Activated naive CD4-positive, alpha-beta T cell treated with anti-CD3 and anti-CD28 coated beads, Interleukin-2, amount 10 ng/mL, durations not matched to agents 5 hours and 36 hours (primary cell): Measurements from ENCODE around the gene RAB6A. TPM values are rescaled to one million over a fixed set of nuclear protein-coding genes. Genes with fewer than 3 reads are reported as not detected.

Source experiments
- total RNA-seq, 2 experiments: library from RNA; stranded (reverse); gene quantifications; one replicate each; pipeline ENCODE4 v1.2.3, GENCODE V29; 2021

The RAB6A gene
- total RNA-seq: 10 to 100 TPM; 81.8 to 94.8 TPM

DNA sequence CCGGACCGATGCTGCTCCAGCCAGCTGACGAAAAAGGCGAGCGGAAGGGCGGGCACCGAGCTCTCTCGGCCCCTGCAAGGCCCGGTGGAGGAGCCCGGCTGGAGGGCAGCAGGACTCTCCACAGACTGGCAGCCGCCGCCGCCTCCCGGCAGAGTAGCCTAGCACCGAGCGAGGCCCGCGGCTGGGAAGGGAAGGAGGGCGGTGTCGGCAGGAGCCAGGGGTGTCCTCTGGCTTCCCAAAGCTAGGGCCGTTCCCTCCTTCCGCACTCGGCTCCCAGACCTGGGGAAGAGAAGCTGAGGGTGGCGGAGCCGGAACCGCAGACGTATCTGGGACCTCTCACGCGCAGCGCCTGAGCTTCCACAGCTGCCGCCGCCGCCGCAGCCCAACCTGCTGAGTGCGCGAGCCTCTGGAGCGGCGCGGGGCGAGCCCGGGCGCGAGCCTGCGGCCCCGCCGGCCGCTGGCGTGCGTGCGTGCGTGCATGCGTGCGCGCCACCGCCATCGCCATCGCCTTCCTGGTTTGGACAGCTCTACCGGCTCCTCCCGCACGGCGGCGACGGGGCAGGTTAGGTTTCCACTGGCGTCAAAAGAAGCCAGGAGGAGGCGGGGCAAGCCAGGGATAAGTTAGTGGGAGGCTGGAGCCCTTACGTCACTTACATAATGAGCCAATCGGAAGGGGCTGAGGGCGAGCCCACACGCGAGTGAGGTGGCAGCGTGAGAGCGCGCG, at the start of gene RAB6A:
RAB6A (minus strand) TSS at position 396 of the 724 bp plus-strand sequence. CDS start 439 bp downstream, outside the sequence.

DNA sequence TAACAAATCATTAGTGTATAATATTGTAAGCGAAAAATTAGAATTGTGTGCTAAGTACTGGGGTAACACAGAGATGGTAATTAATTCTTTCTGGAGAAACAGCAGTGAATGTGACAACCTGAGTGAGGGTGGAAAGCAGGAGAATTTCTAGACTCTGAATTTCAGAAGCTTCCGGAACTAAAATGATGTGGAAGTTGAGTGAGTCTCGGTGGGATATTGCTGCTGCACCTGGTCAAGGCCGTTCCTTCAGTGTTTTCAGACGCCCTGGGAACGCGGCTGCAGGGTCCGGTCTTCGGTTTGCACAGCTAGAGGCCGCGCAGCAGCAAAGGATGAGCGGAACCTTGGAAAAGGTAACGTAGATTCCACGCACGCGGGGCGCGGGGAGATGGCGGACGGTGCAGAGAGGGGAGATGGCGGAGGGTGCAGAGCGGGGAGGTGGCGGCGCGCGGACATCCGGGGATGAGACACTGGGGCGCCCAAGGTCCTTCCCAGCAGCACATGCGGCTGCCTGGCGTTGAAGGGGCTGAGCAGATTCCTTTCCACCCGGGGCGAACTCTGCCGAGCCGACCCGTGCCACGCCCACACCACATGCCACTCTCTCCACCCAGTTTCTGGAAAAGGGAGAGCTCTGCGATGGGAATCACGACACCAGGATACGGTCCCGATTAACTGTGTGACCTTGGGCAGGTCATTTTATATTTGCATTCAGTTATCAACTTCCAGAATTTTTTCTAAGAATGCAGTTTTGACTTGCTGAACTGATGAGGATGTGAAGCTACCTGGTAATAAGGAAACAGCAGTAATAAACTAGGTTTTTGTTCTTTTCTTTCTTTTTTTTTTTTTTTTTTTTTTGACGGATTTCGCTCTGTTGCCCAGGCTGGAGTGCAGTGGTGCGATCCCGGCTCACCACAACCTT, 27.0 kb upstream of the RAB6A start, which contains the start of gene MRPL48:
MRPL48 (plus strand) TSS at position 232 of the 916 bp plus-strand sequence; CDS start at position 330, 98 bp downstream.

DNA sequence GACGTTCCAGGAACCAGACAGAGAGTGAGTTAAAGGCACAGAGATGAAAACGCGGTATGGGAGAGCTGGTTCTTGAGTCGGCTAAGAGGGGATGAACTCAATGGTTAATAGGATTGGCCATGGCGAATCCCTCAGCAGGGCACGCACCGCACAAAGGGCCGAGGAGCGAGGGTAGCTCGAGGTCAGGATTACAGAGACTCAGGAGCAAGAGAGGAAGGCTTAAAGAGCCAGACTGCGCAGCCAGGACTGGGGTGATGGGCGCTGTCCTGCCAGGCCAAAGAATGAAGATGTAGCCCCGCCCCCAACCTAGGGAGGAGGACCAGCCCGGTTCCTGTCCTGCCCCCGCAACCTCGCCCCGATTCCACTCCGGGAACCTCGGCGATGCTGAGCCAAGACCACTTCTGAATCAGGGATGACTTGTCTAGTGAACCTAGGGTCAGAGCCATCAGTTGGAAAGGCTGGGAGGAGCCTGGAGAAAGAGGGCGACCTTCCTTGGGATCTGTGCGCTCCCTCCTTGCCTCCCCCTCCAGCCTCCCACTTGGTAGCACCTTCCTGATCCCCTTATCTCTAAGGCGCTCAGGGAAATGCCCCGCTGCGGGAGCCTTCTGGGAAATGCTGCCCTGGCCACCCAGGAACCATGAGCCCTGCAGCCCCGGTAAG, 114.8 kb downstream of the RAB6A start, which contains the start of gene PLEKHB1:
PLEKHB1 (plus strand) TSS at position 610 of the 660 bp plus-strand sequence; CDS start at position 638, 28 bp downstream.

Other genes with a start within 250 kb of the RAB6A start
- 10 to 100 TPM; 27.3 to 28.4 TPM for gene FAM168A, start 163.0 kb downstream of the RAB6A start, total RNA-seq
- gene PLEKHB1, start 114.5 kb downstream of the RAB6A start, total RNA-seq: 10 to 100 TPM; 12.6 to 13.6 TPM
- 10 to 100 TPM; 41.1 to 50.1 TPM for gene MRPL48, start 26.8 kb upstream of the RAB6A start, total RNA-seq
- 10 to 100 TPM; 53.3 to 54.2 TPM for gene COA4, start 115.8 kb upstream of the RAB6A start, total RNA-seq
- 10 to 100 TPM; 15.1 to 18.6 TPM for gene PAAF1, start 115.9 kb upstream of the RAB6A start, total RNA-seq
- not detected for gene DNAJB13, start 190.0 kb upstream of the RAB6A start, total RNA-seq
- gene UCP2, start 221.8 kb upstream of the RAB6A start, total RNA-seq: 100 to 1,000 TPM; 387 to 396 TPM
- 1 to 10 TPM; 1.7 to 2.0 TPM for gene UCP3, start 248.0 kb upstream of the RAB6A start, total RNA-seq